Panc1 (cell line): ENCODE measurements around the gene JPH4. TPM values are rescaled to one million over a fixed set of nuclear protein-coding genes. Genes with fewer than 3 reads are reported as not detected.

ENCODE experiments used
- ATAC-seq: fragments of 200-7000 bp; cut with Tn5 transposase; 2 replicates; pipeline ENCODE4 v1.9.1; 2020; ENCODE audit warnings: mild to moderate bottlenecking, moderate library complexity
- BruUV-seq: library from RNA; stranded (reverse); fragments of 400-500 nt; replicated peaks from 2 replicates; lab custom pipeline; 2021; lab: Mats Ljungman, UMichigan
- CTCF ChIA-PET: fragments of 300-600 bp; sonication (Branson Sonifier 250); formaldehyde crosslinking; loops from one replicate; lab custom pipeline; 2022; ENCODE audit warnings: antibody characterized with exemption; lab: Charles Lee
- POLR2A ChIA-PET: fragments of 300-600 bp; sonication (Branson Sonifier 250); formaldehyde crosslinking; loops from one replicate; lab custom pipeline; 2022; ENCODE audit warnings: antibody characterized with exemption; lab: Charles Lee
- DNase-seq: peaks from one replicate; pipeline ENCODE4 v3.0.0-alpha.2; 2010; ENCODE audit warnings: low read depth, low spot score
- H3K27ac ChIP-seq: 2 replicates; pipeline ENCODE4 v1.5.1; 2011; ENCODE audit warnings: mild to moderate bottlenecking, low read length, inconsistent platforms
- H3K27me3 ChIP-seq: fragments of 200-500 bp; sonication (Bioruptor generic); 2 replicates; pipeline ENCODE4 v1.6.0; 2014; ENCODE audit warnings: low read length, inconsistent platforms; ENCODE audit not compliant: control insufficient read depth, insufficient read depth
- H3K36me3 ChIP-seq: fragments of 200-500 bp; sonication (Bioruptor generic); 2 replicates; pipeline ENCODE4 v1.5.1; 2014; ENCODE audit warnings: inconsistent platforms, mild to moderate bottlenecking, low read length, moderate library complexity; ENCODE audit not compliant: control insufficient read depth, insufficient read depth
- H3K4me1 ChIP-seq: 2 replicates; pipeline ENCODE4 v1.5.1; 2011; ENCODE audit warnings: inconsistent platforms, mild to moderate bottlenecking, low read length, moderate library complexity; ENCODE audit not compliant: control insufficient read depth, insufficient read depth
- H3K4me3 ChIP-seq, 2 experiments: 2 replicates each; pipeline ENCODE4 v1.5.1; 2011 to 2012; ENCODE audit warnings: low read depth in 2 of 2, low read length in 2 of 2, mild to moderate bottlenecking in 2 of 2, inconsistent platforms in 1 of 2, moderate library complexity in 1 of 2
- H3K9me3 ChIP-seq: fragments of 200-500 bp; sonication (Bioruptor generic); 2 replicates; pipeline ENCODE4 v1.5.1; 2014; ENCODE audit warnings: low read depth, mild to moderate bottlenecking, inconsistent platforms, low read length, moderate library complexity; ENCODE audit not compliant: control insufficient read depth, insufficient read depth
- POLR2AphosphoS5 ChIP-seq: IDR thresholded peaks from 2 replicates; pipeline ENCODE4 v1.6.1; 2012; ENCODE audit warnings: mild to moderate bottlenecking, low read depth, low read length, moderate library complexity
- SIN3A ChIP-seq: IDR thresholded peaks from 2 replicates; pipeline ENCODE4 v1.6.1; 2012; ENCODE audit warnings: low read depth, mild to moderate bottlenecking, low read length, moderate library complexity, borderline replicate concordance; ENCODE audit not compliant: insufficient read depth
- TCF7L2 ChIP-seq: IDR thresholded peaks from 2 replicates; pipeline ENCODE4 v1.6.1; 2011; ENCODE audit warnings: mild to moderate bottlenecking, low read depth, low read length, inconsistent platforms
- in situ Hi-C: cut with HindIII; loops from 2 replicates; pipeline ENCODE4 v1.10.0; 2016; ENCODE audit warnings: low sequenced_read_pairs, low pct_unique_long_range_greater_than_20kb
- intact Hi-C: fragments of 100-400 bp; cut with micrococcal nuclease; formaldehyde crosslinking; loops from one replicate; pipeline ENCODE4 v1.10.0; 2022; ENCODE audit not compliant: unreplicated experiment
- total RNA-seq: library from RNA; stranded (reverse); gene quantifications from one replicate; pipeline ENCODE4 v1.2.1, GENCODE V29; 2021; ENCODE audit not compliant: unreplicated experiment
- TF ChIP-seq, protein P1 (sequence below): fragments of 450-650 bp; IDR thresholded peaks from 2 replicates; pipeline ENCODE4 v1.5.1; 2017; ENCODE audit warnings: mild to moderate bottlenecking
- TF ChIP-seq, protein P2 (sequence below), 2 experiments: IDR thresholded peaks; 2 replicates each; pipeline ENCODE4 v1.6.1; 2011 to 2012; ENCODE audit warnings: low read depth in 2 of 2, control low read depth in 1 of 2, low read length in 1 of 2, mild to moderate bottlenecking in 1 of 2, moderate library complexity in 1 of 2; ENCODE audit not compliant: insufficient read depth in 1 of 2

The JPH4 gene
- total RNA-seq, 1 experiment from 2014 or later: 0.05 TPM

DNA sequence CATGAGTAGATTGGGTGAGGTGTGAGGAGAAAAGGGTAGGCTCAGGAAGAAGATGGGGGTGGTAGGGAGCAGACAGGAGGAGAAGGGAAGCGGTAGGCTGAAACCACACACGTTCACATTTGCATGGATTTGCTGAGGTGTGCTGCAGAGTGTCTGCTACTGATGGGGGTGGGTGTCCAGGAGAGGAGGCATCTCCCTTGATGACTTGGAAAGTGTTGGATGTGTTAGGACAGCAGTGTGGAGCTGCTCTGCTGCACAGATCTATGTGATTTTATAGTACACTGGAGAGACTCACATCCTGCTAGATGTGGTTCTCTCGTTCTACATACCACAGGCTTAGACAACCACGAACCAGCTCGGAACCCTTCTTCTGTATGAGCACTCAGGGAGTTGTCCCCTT lies 36.3 kb downstream of the JPH4 start:
- ChIA-PET POLR2A (interaction anchor here (0.7 kb wide), 1 partner anchor 10 kb away, joined by 3 read pairs; no protein-coding TSS in a partner anchor), CTCF (interaction anchor here (0.5 kb wide), 1 partner anchor 246 kb away, joined by 3 read pairs; no protein-coding TSS in a partner anchor)
- TF ChIP-seq POLR2AphosphoS5 (no peak), TCF7L2 (no peak), SIN3A (no peak)
- TF ChIP-seq, protein P1, sequence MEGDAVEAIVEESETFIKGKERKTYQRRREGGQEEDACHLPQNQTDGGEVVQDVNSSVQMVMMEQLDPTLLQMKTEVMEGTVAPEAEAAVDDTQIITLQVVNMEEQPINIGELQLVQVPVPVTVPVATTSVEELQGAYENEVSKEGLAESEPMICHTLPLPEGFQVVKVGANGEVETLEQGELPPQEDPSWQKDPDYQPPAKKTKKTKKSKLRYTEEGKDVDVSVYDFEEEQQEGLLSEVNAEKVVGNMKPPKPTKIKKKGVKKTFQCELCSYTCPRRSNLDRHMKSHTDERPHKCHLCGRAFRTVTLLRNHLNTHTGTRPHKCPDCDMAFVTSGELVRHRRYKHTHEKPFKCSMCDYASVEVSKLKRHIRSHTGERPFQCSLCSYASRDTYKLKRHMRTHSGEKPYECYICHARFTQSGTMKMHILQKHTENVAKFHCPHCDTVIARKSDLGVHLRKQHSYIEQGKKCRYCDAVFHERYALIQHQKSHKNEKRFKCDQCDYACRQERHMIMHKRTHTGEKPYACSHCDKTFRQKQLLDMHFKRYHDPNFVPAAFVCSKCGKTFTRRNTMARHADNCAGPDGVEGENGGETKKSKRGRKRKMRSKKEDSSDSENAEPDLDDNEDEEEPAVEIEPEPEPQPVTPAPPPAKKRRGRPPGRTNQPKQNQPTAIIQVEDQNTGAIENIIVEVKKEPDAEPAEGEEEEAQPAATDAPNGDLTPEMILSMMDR: no peak
- TF ChIP-seq, protein P2, sequence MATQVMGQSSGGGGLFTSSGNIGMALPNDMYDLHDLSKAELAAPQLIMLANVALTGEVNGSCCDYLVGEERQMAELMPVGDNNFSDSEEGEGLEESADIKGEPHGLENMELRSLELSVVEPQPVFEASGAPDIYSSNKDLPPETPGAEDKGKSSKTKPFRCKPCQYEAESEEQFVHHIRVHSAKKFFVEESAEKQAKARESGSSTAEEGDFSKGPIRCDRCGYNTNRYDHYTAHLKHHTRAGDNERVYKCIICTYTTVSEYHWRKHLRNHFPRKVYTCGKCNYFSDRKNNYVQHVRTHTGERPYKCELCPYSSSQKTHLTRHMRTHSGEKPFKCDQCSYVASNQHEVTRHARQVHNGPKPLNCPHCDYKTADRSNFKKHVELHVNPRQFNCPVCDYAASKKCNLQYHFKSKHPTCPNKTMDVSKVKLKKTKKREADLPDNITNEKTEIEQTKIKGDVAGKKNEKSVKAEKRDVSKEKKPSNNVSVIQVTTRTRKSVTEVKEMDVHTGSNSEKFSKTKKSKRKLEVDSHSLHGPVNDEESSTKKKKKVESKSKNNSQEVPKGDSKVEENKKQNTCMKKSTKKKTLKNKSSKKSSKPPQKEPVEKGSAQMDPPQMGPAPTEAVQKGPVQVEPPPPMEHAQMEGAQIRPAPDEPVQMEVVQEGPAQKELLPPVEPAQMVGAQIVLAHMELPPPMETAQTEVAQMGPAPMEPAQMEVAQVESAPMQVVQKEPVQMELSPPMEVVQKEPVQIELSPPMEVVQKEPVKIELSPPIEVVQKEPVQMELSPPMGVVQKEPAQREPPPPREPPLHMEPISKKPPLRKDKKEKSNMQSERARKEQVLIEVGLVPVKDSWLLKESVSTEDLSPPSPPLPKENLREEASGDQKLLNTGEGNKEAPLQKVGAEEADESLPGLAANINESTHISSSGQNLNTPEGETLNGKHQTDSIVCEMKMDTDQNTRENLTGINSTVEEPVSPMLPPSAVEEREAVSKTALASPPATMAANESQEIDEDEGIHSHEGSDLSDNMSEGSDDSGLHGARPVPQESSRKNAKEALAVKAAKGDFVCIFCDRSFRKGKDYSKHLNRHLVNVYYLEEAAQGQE (IDR thresholded peaks at IDR 0.05; ENCODE audit: insufficient read depth in 1 of 2, low read depth in 2 of 2, low read length in 1 of 2): no peak
- no peak for DNase-seq
- Histone ChIP-seq H3K4me3 (no peak overlapping the region), H3K36me3 (no peaks in the 10 kb centered on the region), H3K27me3 (no peaks in the 10 kb centered on the region), H3K9me3 (no peaks in the 10 kb centered on the region), H3K27ac (no peak overlapping the region), H3K4me1 (no peaks in the 10 kb centered on the region)
- in situ Hi-C loops: no loop called here
- no peak for ATAC-seq
- BruUV-seq: no TSS peak
- intact Hi-C loops: no loop called here

GRCh38 chr14:23540141-23540469 lies 38.5 kb downstream of the JPH4 start:
- CTCF ChIA-PET: interaction anchor here (0.6 kb wide), 1 partner anchor 120 kb away, joined by 3 read pairs; no protein-coding TSS in a partner anchor
- H3K4me3 ChIP-seq: no peak overlapping the region
- no peaks in the 10 kb centered on the region for H3K27me3 ChIP-seq
- BruUV-seq: no TSS peak
- H3K36me3 ChIP-seq: no peaks in the 10 kb centered on the region
- POLR2A ChIA-PET: no interaction called here
- no peaks in the 10 kb centered on the region for H3K4me1 ChIP-seq
- intact Hi-C loops: no loop called here
- TF ChIP-seq, protein P1: no peak
- TF ChIP-seq TCF7L2 (no peak), SIN3A (no peak), POLR2AphosphoS5 (no peak)
- TF ChIP-seq, protein P2 (IDR thresholded peaks at IDR 0.05; ENCODE audit: insufficient read depth in 1 of 2, low read depth in 2 of 2, low read length in 1 of 2): no peak
- in situ Hi-C loops: no loop called here
- DNase-seq: no peak
- H3K9me3 ChIP-seq: no peaks in the 10 kb centered on the region
- ATAC-seq: no peak
- no peak overlapping the region for H3K27ac ChIP-seq
